ENCODE measurements around the gene VMAC.
"Not testable (repeated sequence)": the region's sequence is repeated elsewhere in the genome, so short reads cannot be mapped to it uniquely, and the experiment has no call there.

The VMAC gene, protein sequence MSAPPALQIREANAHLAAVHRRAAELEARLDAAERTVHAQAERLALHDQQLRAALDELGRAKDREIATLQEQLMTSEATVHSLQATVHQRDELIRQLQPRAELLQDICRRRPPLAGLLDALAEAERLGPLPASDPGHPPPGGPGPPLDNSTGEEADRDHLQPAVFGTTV

DNA sequence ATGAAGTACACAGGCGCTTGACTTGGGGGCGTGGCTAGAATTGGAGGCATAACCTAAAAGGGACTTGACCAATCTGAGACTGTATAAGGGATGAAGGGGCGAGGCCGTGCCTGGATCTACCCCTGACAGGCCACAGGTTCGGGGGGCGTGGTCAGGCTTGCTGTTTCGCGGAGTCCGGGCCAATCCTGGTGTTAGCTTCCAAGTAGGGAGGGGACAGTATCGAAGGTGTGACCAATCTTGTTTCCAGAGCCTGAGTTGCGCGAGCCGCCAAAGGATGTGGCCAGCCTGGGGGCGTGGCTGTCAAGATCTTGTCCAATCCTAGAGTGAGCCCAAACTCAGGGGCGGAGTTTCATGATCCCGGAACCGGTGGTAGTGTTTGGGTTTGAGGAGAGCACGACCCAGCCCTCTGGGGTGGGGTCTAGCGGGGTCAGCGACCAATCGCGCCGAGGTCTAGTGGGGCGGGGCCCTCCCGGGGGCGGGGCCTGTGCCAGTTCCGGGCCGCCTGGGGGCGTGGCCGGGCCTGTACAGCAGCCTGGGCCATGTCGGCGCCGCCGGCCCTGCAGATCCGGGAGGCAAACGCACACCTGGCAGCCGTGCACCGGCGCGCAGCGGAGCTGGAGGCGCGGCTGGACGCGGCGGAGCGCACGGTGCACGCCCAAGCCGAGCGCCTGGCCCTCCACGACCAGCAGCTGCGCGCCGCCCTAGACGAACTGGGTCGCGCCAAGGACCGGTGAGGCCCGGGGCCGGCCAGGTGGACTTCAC is at the start of gene VMAC:
VMAC (plus strand) TSS at position 521 of the 762 bp plus-strand sequence; CDS start at position 540, 19 bp downstream.
- DNase-seq: peak; percentile 99

DNA sequence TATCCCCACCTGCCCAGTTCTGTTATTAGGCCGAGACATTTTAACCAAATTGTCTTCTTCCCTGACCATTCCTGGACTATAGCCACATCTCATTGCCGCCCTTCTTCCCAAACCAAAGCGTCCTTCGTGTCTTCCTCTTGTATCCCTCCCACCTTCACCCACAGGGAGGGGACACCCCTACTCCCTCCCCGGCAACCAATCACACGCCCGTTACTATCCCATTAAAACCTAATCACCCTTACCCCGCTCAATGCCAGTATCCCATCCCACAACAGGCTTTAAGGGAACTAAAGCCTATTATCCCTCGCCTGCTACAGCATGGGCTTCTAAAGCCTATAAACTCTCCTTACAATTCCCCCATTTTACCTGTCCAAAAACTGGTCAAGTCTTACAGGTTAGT is 49.5 kb upstream of the VMAC start:
- DNase-seq: not testable (repeated sequence)

DNA sequence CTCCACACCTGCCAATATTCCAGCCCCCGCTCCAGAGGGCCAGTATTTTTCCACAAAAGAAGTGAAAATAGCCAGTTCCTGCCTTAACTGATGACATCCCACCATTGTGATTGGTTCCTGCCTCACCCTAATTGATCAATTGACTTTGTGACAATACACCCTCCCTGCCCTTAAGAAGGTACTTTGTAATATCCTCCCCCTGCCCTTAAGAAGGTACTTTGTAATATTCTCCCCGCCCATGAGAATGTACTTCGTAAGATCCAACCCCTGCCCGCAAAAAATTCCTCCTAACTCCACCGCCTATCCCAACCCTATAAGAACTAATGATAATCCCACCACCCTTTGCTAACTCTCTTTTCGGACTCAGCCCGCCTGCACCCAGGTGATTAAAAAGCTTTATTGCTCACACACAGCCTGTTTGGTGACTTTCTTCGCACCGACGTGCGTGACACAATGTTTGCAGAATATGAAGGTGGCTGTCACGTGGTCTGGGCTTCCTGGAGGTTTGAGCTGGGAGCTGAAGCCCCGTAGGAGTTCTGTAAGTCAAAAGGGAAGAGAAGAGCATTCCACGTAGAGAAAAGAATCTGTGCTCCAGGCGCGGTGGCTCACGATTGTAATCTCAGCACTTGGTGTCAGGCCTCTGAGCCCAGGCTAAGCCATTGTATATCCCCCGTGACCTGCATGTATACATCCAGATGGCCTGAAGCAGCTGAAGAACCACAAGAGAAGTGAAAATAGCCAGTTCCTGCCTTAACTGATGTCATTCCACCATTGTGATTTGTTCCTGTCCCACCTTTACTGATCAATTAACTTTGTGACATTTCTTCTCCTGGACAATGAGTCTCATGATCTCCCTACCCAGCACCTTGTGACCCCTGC is 47.2 kb upstream of the VMAC start:
- DNase-seq: no peak

DNA sequence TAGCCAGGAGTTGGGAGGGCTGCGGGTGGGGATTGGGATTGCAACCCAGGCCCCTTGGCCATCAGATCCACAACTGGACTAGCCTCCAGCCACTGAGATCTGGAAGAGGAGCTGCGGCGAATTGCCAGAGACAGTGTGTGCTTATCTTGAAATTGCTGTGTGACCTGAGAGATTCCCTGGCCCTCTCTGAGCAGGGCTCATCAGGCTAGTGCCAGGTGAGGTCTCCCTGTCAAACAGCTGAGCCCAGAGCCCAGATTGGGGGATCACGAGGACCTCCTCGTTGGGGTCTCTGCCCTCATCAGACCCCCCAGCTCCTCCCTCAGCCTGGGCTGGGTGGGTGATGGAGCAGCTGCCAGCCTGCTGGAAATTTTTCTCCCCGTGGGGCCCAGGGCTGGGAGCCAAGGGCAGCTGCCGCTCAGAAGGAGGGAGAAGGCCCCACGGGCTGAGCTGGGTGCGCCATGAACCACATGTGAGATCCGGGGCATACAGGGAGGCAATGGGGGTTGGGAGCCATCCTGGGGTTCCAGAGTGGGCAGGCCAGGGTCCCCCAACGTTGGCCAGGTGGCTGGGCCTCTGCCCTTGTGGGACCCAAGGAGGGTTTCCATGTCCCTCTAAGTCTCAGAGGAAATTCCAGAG is 41.5 kb upstream of the VMAC start:
- DNase-seq: no peak

DNA sequence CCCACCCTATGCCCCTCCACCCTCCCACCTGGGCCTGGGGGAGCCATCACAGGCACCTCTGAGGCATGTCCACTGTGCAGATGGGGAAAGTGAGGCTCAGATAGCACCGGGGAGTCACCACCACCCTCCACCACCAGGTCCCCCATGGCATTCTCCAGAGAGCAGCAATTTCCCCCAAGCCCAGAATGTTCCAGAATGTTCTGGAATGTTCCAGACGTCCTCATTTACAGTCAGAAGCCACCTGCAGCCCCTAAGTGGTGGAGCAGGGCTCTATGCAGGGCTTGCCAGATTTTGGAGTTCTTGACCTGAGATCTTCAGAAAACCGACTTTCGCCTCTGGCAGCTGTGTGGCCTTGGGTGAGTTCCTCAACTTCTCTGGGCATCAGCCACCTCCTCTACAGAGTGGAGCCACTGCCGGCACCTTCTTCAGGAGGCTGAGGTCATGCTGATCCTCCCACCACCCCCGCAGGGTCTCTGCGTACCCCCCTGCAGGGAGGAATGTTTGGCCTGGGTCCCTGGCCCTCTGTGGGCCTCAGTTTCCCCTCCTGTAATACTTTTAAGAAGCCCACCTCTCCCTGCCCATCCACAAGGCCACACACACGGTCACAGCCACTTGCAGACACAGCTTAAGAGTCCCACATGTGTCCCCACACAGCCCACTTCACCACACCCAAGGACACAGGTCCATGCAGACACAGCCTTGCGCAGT is 40.5 kb upstream of the VMAC start:
- no peak for DNase-seq

DNA sequence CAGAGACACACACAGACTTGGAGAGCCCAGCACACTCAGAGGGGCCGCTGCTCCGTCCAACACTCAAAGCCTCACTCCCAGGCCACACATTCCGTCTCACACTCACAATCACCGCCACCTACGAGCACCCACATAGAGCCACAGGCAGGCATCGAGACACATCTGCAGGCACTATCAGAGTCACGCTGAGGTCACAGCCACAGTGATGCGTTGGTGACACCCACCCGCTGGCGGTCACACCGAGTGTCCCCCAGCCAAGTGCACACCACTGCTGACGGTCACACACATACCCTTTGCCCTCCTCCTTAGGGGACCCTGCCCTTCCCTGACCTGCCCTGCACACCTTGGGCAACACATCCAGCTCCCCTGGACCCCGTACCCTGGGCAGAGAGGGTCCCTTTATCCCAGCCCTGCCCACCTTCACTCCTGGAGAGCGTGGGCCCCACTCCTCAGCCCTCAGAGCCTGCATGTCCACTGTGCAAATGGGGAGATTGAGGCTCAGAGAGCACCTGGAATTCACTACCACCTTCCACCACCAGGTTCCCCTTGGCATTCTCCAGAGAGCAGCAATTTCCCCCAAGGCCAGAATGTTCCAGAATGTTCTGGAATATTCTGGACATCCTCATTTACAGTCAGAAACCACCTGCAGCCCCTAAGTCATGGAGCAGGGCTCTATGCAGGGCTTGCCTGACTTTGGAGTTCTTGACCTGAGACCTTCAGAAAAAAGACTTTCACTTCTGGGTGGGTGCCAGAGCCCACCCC is 39.8 kb upstream of the VMAC start:
- DNase-seq: no peak

DNA sequence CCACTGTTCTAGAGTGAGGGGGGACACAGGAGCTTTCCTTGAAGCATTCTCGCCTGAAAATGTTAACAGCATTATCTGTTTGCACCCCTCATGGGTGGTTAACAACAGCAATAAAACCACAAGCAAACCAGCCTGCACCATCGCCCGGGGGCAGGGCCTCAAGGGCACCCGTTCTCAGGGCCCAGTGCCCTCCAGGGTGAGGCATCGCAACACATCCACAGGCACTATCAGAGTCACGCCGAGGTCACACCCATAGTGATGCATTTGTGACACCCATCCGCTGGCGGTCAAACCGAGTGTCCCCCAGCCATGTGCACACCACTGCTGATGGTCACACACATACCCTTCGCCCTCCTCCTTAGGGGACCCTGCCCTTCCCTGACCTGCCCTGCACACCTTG is 38.9 kb upstream of the VMAC start:
- DNase-seq: no peak

DNA sequence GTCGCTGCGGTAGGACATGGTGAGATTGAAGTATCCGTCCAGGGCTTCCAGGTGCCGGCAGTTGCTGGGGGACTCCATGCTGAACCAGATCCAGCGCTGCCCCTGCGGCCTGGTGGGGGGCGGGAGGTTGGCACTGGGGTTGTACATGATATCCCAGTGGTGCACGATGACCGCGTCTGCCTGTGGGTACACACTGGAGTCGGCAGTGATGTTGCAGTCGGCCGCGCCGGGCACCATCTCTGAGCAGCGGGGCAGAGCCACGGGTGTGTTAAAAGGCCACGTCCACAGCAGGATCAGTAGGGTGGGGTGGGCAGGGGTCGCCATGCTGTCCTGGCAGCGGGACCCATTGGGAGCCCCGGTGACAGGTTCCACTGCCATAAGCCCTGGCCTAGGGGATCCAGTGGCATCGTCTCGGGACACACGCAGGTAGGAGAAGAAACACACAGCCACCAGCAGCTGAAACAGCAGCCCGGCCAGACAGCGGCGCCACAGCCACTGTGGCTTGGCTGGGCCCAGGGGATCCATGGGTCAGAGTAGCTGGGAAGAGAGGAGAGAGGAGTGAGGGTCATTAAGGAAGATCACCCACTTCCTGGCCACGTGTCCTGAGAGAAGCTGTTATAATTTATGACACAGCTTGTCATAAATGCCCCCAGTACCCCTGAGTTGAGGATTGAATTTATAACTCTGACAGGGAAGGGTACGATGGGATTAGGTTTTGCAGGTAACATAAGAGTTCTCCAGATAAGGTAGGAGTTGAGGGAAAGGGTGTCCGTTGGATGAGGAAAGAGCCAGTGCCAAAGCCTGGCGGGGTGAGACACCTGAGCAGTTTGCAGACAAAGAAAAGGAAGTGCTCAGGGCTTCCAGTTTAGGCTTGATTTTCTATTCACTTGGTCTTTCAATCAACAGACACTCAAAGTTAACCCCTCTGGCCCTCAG is 37.2 kb upstream of the VMAC start:
- no peak for DNase-seq

DNA sequence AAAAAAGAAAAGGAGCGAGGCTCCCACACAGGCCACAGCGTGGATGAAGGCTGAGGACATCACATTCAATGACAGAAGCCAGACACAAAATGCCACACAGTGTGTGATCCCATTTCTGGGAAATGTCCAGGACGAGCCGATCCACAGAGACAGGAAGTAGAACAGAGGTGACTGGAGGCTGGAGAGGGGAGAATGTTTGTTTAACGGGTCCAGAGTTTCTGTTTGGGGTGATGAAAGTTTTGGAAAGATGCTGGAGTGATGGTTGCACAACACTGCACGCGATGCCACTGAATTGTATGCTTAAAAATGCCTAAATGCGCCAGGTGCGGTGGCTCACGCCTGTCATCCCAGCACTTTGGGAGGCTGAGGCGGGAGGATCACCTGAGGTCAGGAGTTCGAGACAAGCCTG is 33.7 kb upstream of the VMAC start:
- DNase-seq: no peak

DNA sequence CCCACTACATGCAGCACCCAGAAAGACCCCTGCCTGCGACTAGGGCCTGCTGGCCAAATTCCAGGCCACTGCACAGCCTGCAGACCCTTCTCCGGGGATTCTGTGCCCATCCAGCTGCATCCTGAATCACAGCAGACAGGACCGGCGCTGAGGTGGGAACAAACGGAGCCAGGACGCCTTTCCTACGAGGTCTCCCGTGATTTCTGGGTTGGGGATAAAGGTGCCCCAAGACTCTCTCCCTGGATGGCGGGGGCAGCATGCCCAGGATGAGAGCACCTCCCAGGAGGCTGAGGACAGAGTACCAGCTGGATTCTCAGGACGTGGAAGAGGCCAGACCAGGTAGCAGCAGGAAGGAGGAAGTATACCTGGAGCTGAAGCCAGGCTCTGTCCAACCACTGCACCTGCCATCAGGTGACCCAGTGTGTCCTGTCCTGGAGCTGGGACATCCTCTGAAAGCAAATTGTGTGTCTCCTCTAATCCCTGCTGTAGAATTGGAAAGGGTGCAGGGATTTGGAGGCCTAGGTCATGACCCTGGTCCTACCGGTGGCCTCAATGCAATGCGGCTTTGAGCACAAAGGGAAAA is 31.0 kb upstream of the VMAC start:
- no peak for DNase-seq

DNA sequence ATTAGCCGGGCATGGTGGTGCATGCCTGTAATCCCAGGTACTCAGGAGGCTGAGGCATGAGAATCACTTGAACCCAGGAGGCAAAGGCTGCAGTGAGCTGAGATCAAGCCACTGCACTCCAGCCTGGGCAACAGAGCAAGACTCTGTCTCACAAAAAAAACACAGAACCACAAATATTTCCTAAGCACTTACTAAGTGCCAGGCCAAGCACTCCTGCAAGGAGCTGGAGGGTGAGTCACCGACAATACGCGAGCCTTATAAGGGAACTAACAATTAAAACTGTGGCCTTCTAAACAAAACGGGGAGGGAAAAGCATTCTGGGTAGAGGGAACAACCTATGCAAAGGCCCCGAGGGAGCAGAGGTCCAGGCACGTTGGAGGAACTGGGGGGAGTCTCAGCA is 30.2 kb upstream of the VMAC start:
- DNase-seq: not testable (repeated sequence)

DNA sequence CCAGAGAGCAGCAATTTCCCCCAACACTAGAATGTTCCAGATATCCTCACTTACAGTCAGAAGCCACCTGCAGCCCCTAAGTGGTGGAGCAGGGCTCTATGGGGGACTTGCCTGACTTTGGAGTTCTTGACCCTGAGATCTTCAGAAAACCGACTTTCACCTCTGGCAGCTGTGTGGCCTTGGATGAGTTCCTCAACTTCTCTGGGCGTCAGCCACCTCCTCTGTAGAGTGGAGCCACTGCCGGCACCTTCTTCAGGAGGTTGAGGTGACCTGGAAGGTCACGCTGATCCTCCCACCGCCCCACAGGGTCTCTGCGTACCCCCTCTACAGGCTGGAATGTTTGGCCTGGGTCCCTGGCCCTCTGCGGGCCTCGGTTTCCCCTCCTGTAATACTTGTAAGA is 27.2 kb upstream of the VMAC start:
- no peak for DNase-seq

DNA sequence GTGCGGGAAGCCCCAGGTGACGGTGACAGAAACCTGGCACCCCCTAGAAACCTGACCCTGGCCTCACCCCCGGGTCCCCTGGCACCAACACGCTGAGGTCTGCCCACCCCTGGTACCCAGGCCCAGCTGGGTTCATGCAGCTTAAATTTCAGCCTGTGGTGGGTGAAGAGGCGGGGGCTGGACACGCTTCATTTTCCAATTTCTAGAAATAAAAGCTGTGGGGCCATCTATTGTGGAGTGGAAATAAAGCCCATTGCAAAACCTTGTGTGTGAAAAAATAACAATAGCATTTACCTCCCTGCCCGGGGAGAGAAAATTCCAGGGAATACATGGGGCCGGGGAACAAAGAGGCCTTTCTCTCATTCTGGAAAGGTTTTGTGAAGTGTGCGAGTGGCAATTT is 26.8 kb upstream of the VMAC start:
- DNase-seq: no peak

DNA sequence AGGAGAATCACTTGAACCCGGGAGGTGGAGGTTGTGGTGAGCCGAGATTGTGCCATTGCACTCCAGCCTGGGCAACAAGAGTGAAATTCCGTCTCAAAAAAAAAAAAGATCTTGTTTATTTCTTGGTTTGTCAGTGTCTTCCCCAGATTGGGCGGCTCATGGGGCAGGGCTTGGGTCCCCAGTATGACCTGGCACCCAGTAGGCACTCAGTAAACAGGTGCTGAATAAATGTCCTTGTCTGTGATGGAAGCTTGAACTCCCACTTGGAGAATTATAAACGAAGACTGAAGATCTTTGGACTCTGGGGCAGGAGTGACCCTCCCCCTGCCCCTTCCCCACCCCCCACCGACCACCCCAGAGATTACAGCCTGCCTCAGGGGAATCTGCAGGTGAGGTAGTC is 24.5 kb upstream of the VMAC start:
- DNase-seq: no peak

DNA sequence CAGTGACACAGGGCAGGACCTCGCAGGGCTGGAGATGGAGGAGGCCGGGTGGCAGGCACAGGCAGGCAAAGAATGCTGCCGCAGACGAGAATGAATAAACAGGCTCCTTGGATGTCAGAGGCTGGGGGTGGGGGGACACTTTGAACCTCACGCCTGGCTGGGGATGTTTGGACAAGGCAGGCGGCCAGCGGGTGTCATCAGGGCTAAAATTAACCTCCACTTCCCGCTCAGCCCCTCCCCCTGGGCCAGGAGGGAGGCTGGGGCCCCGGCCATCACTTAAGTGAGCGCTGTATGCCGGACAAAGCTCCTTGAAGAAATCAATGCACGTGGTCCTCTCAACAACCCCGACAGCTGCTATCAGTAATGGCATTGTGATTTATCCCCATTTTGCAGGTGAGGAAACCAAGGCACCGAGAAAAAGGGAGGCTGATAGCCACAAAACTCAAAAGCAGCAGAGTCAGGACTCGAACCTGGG is 24.0 kb upstream of the VMAC start:
- no peak for DNase-seq

DNA sequence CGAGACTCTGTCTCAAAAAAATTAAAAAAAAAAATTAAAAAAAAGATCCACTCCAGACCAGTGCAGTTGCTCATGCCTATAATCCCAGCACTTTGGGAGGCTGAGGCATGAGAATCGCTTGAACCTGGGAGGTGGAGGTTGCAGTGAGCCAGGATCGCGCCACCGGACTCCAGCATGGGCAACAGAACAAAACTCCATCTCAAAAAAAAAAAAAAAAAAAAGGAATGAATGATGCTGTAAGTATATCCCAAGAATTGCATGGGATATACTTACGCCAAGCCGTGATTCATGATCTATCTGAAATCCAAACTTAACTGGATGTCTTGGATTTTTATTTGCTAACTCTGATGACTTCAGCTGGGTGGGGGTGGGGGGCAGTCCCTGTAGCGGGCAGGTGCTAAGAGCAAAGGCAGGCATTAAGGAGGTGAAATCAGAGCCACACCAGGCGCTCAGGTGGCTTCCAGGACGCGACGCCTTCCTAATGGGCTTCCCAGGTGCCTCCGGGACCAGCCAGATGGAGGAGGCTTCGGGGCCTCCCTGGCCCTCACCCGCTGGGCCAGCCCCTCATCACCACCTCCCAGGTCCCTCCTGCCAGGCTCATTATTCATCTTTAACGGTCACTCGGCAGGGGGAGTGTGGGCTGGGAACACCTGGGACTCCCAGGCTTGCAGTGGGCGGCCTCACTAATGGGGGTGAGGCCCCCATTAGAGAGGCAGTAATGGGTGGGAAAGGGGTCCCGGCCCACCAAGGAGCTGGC is 23.0 kb upstream of the VMAC start:
- no peak for DNase-seq

DNA sequence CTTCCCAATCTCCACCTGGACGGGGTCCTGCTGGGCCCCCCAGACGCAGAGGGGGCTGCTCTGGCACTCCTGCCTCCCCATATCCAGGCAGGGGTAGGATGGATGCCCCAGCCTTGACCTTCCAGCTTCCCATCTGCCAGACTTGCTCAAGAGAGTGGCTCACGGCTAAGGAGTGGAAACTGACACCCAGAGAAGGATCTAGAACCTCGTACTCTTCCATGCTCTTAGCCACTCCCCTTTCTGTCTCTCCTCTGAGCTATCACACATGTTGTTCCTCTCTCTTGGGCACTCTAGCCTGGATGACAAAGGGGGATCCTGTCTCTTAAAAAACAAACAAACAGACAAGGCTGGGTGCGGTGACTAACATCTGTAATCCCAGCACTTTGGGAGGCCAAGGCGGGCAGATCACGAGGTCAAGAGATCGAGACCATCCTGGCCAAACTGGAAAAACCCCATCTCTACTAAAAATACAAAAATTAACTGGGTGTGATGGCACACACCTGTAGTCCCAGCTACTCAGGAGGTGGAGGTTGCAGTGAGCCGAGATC is 22.2 kb upstream of the VMAC start:
- DNase-seq: no peak

DNA sequence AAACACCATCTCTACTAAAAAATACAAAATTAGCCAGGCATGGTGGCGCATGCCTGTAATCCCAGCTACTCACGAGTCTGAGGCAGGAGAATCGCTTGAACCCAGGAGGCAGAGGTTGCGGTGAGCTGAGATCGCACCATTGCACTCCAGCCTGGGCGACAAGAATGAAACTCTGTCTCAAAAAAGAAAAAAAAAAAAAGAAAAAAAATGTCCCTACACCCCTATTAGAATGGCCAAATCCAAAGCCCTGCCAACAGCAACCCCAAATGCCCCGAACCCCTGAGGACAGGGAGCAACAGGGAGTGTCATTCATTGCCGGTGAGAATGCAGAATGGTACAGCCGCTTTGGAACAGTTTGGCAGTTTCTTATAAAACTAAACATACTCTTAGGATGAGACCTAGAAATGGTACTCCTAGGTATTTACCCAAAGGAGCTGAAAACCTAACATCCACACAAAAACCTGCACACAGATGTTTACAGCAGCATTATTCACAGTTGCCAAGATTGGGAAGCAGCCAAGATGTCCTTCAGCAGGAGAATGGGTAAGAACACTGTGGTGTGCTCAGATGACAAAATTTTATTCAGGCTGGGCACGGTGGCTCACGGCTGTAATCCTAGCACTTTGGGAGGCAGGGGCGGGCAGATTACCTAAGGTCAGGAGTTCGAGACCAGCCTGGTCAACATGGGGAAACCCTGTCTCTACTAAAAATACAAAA is 21.4 kb upstream of the VMAC start:
- not testable (repeated sequence) for DNase-seq
